Endothelial cell of umbilical vein (primary cell): ENCODE data around the gene LYRM2. TPM values are rescaled to one million over a fixed set of nuclear protein-coding genes. Genes with fewer than 3 reads are reported as not detected.

Source experiments
- BruUV-seq: library from RNA; stranded (reverse); fragments of 400-500 nt; replicated peaks from 2 replicates; lab custom pipeline; 2021; lab: Mats Ljungman, UMichigan
- CTCF ChIA-PET: fragments of 300-600, 350-600 bp; sonication (Branson Sonifier 250); formaldehyde crosslinking; loops from one replicate; lab custom pipeline; 2021; ENCODE audit warnings: antibody characterized with exemption, inconsistent platforms; lab: Charles Lee
- POLR2A ChIA-PET: fragments of 300-600, 350-600 bp; sonication (Branson Sonifier 250); formaldehyde crosslinking; loops from one replicate; lab custom pipeline; 2021; ENCODE audit warnings: antibody characterized with exemption, inconsistent platforms; lab: Charles Lee
- DNase-seq: peaks from one replicate; pipeline ENCODE4 v3.0.0-alpha.2; 2011; ENCODE audit warnings: low read depth, low spot score
- FAIRE-seq: peaks from 2 replicates; lab custom pipeline; 2011; peaks lifted over from hg19 to GRCh38; lab: Jason Lieb, UNC
- H2AFZ ChIP-seq: 2 replicates; pipeline ENCODE4 v1.6.0; 2012; ENCODE audit warnings: low read depth, low read length, control low read depth, inconsistent platforms
- H3K27ac ChIP-seq: 2 replicates; pipeline ENCODE4 v1.5.1; 2011; ENCODE audit warnings: low read depth, mild to moderate bottlenecking, control low read depth, low read length, moderate library complexity; ENCODE audit not compliant: insufficient read depth
- H3K27me3 ChIP-seq, 2 experiments: 2 replicates each; pipeline versions ENCODE4 v1.6.0 to v1.6.1; 2011; ENCODE audit warnings: low read length in 2 of 2, mixed read lengths in 1 of 2; ENCODE audit not compliant: control insufficient read depth in 2 of 2, insufficient read depth in 2 of 2
- H3K36me3 ChIP-seq, 2 experiments: 2 replicates in 1 of 2; 3 replicates in 1 of 2; pipeline ENCODE4 v1.5.1; 2011; ENCODE audit warnings: low read length in 2 of 2, mild to moderate bottlenecking in 1 of 2, moderate library complexity in 1 of 2; ENCODE audit not compliant: control insufficient read depth in 2 of 2, insufficient read depth in 2 of 2; ENCODE audit errors: extremely low read depth in 1 of 2
- H3K4me1 ChIP-seq: 3 replicates; pipeline ENCODE4 v1.5.1; 2011; ENCODE audit warnings: mild to moderate bottlenecking, low read length; ENCODE audit not compliant: control insufficient read depth, insufficient read depth; ENCODE audit errors: extremely low read depth
- H3K4me2 ChIP-seq: 2 replicates; pipeline ENCODE4 v1.6.1; 2011; ENCODE audit warnings: low read length, control low read depth, mixed read lengths; ENCODE audit not compliant: insufficient read depth
- H3K4me3 ChIP-seq, 3 experiments: fragments of 200-600 bp in 1 of 3; sonication (generic), shearing (Covaris generic) in 1 of 3; replicated peaks in 1 of 3; 2 replicates each; pipeline ENCODE4 v1.5.1; 2011 to 2016; ENCODE audit warnings: control low read depth in 3 of 3, low read length in 3 of 3, mild to moderate bottlenecking in 2 of 3, inconsistent platforms in 1 of 3, low read depth in 1 of 3, moderate library complexity in 1 of 3; ENCODE audit not compliant: insufficient read depth in 1 of 3
- H3K79me2 ChIP-seq: 2 replicates; pipeline ENCODE4 v1.6.0; 2012; ENCODE audit warnings: low read length, inconsistent platforms; ENCODE audit not compliant: control insufficient read depth, insufficient read depth
- H3K9ac ChIP-seq: replicated peaks from 2 replicates; pipeline ENCODE3; 2011; ENCODE audit warnings: low read length, control low read depth; ENCODE audit not compliant: insufficient read depth; ENCODE audit errors: extremely low read depth
- H3K9me1 ChIP-seq: replicated peaks from 3 replicates; pipeline ENCODE4 v1.6.0; 2011; ENCODE audit warnings: mild to moderate bottlenecking, low read length; ENCODE audit not compliant: control insufficient read depth, insufficient read depth; ENCODE audit errors: extremely low read depth
- H3K9me3 ChIP-seq: replicated peaks from 2 replicates; pipeline ENCODE4 v1.5.1; 2012; ENCODE audit warnings: low read length, inconsistent platforms; ENCODE audit not compliant: control insufficient read depth, insufficient read depth
- H4K20me1 ChIP-seq: replicated peaks from 2 replicates; pipeline ENCODE3; 2011; ENCODE audit warnings: mild to moderate bottlenecking, low read length; ENCODE audit not compliant: control insufficient read depth, insufficient read depth; ENCODE audit errors: extremely low read depth
- EZH2 ChIP-seq: IDR thresholded peaks from 2 replicates; pipeline ENCODE4 v1.6.1; 2012; ENCODE audit warnings: borderline replicate concordance, low read depth, mild to moderate bottlenecking, moderate library complexity, low read length, inconsistent platforms; ENCODE audit not compliant: severe bottlenecking
- FOS ChIP-seq: IDR thresholded peaks from 2 replicates; pipeline ENCODE4 v1.6.1; 2011; ENCODE audit warnings: mild to moderate bottlenecking, low read length, moderate library complexity, borderline replicate concordance; ENCODE audit not compliant: insufficient read depth
- GATA2 ChIP-seq: IDR thresholded peaks from 2 replicates; pipeline ENCODE4 v1.7.0; 2011; ENCODE audit warnings: low read depth, mild to moderate bottlenecking, moderate library complexity, mixed read lengths, low read length; ENCODE audit not compliant: insufficient read length, insufficient read depth
- JUN ChIP-seq: IDR thresholded peaks from 2 replicates; pipeline ENCODE4 v1.6.1; 2011; ENCODE audit warnings: borderline replicate concordance, low read depth; ENCODE audit not compliant: insufficient read length, insufficient read depth
- MYC ChIP-seq: IDR thresholded peaks from one replicate; pipeline ENCODE4 v1.6.1; 2011; ENCODE audit warnings: mild to moderate bottlenecking, low read depth, low read length
- POLR2A ChIP-seq: IDR thresholded peaks from 2 replicates; pipeline ENCODE4 v1.6.1; 2012; ENCODE audit warnings: low read depth, mild to moderate bottlenecking, control low read depth, low read length
- POLR2AphosphoS5 ChIP-seq: IDR thresholded peaks from 2 replicates; pipeline ENCODE4 v1.6.1; 2012; ENCODE audit warnings: low read depth, mild to moderate bottlenecking, control low read depth, low read length, moderate library complexity; ENCODE audit not compliant: insufficient read depth
- dilution Hi-C: fragments of 300-500 bp; cut with MboI; formaldehyde crosslinking; loops from one replicate; pipeline ENCODE4 v1.15.0; 2019; ENCODE audit warnings: low sequenced_read_pairs; ENCODE audit not compliant: extremely low pct_ligation_motif_present
- intact Hi-C: fragments of 100-400 bp; cut with micrococcal nuclease; formaldehyde crosslinking; loops from one replicate; pipeline ENCODE4 v1.10.0; 2022
- polyA plus RNA-seq, 4 experiments: library from polyadenylated mRNA; depleted of rRNA in 3 of 4; stranded (reverse) in 3 of 4; unstranded in 1 of 4; fragments of >200 nt; gene quantifications; 2 replicates each; pipeline versions ENCODE4 v1.2.1 to v1.2.3, GENCODE V29; 2011 to 2012; ENCODE audit warnings: missing spikeins in 1 of 4
- total RNA-seq: library from RNA; stranded (reverse); gene quantifications from 2 replicates; pipeline ENCODE4 v1.2.3, GENCODE V29; 2021
- TF ChIP-seq, protein P1 (sequence below): IDR thresholded peaks from 2 replicates; pipeline ENCODE4 v1.6.1; 2011; ENCODE audit not compliant: insufficient read depth, insufficient read length
- TF ChIP-seq, protein P2 (sequence below), 2 donors: IDR thresholded peaks; 1 replicate in 1 of 2; 2 replicates in 1 of 2; pipeline ENCODE4 v1.5.1; 2011; ENCODE audit warnings: low read length in 2 of 2, mild to moderate bottlenecking in 2 of 2, moderate library complexity in 2 of 2, control low read depth in 1 of 2, inconsistent platforms in 1 of 2, low read depth in 1 of 2; ENCODE audit not compliant: insufficient read depth in 1 of 2; ENCODE audit errors: extremely low read depth in 1 of 2

The LYRM2 gene
- total and polyA plus RNA-seq, 2 donors (not counting 3 experiments of a cell fraction or from before 2014, with no cell fraction given) = 11.8 to 41.9 TPM

DNA sequence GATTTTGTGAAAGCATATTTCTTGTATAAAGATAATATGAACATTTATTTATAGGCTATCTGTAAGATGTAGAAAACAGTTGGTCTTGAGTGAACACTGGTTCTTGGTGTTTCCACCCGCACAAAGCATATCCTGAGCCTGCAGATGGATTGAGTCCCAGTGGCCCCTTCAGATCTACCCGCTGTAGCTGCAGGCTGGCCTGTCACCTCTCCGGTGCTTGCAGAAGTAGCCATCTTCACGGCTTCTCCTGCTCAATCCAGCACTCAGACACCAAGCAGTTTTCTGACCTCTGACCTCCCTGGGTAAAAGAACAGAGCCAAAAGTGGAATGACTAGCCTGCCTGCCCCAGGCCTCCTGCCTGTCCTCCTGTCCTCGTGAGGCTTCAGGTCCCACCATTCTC is 22.7 kb downstream of the LYRM2 start:
- Histone ChIP-seq H3K27ac (no peak overlapping the region), H3K36me3 (no peaks in the 10 kb centered on the region), H3K9ac (no peak overlapping the region), H3K27me3 (no peaks in the 10 kb centered on the region), H3K4me1 (peaks cover 6% of the 10 kb centered on the region), H3K79me2 (no peaks in the 10 kb centered on the region), H3K9me1 (no peaks in the 10 kb centered on the region), H4K20me1 (no peaks in the 10 kb centered on the region), H2AFZ (no peak overlapping the region), H3K4me3 (no peak overlapping the region), H3K9me3 (no peaks in the 10 kb centered on the region), H3K4me2 (no peak overlapping the region)
- no peak for TF ChIP-seq JUN
- TF ChIP-seq, protein P1, sequence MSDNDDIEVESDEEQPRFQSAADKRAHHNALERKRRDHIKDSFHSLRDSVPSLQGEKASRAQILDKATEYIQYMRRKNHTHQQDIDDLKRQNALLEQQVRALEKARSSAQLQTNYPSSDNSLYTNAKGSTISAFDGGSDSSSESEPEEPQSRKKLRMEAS = no peak
- TF ChIP-seq MYC = no peak
- TF ChIP-seq EZH2 = no peak
- TF ChIP-seq POLR2A = no peak
- TF ChIP-seq, protein P2, sequence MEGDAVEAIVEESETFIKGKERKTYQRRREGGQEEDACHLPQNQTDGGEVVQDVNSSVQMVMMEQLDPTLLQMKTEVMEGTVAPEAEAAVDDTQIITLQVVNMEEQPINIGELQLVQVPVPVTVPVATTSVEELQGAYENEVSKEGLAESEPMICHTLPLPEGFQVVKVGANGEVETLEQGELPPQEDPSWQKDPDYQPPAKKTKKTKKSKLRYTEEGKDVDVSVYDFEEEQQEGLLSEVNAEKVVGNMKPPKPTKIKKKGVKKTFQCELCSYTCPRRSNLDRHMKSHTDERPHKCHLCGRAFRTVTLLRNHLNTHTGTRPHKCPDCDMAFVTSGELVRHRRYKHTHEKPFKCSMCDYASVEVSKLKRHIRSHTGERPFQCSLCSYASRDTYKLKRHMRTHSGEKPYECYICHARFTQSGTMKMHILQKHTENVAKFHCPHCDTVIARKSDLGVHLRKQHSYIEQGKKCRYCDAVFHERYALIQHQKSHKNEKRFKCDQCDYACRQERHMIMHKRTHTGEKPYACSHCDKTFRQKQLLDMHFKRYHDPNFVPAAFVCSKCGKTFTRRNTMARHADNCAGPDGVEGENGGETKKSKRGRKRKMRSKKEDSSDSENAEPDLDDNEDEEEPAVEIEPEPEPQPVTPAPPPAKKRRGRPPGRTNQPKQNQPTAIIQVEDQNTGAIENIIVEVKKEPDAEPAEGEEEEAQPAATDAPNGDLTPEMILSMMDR (IDR thresholded peaks at IDR 0.05; ENCODE audit: extremely low read depth in 1 of 2, insufficient read depth in 1 of 2, low read depth in 1 of 2, low read length in 2 of 2) = no peak
- no peak for TF ChIP-seq GATA2
- no peak for TF ChIP-seq POLR2AphosphoS5
- no peak for TF ChIP-seq FOS
- no TSS peak for BruUV-seq
- ChIA-PET POLR2A (no interaction called here), CTCF (interaction anchor here (1.6 kb wide), 1 partner anchor 304 kb away, joined by 5 read pairs; no protein-coding TSS in a partner anchor)
- DNase-seq = no peak
- dilution Hi-C loops = no loop called here
- FAIRE-seq = no peak
- intact Hi-C loops = no loop called here
